SU-DHL-6 (cell line): ENCODE measurements around the gene IL36A.

Experiments used
- H2AFZ ChIP-seq: fragments of 200-600 bp; sonication (generic); 2 replicates; pipeline ENCODE4 v1.6.1; 2014; ENCODE audit warnings: low read depth, mild to moderate bottlenecking, moderate library complexity, mixed read lengths, antibody characterized with exemption, low read length; ENCODE audit not compliant: severe bottlenecking
- H3F3A ChIP-seq: fragments of 200-600 bp; shearing (Covaris generic); 2 replicates; pipeline ENCODE4 v1.6.0; 2016; ENCODE audit warnings: antibody characterized with exemption, mild to moderate bottlenecking; ENCODE audit not compliant: insufficient read depth
- H3K27ac ChIP-seq: fragments of 200-600 bp; sonication (generic); 2 replicates; pipeline ENCODE4 v1.5.1; 2016; ENCODE audit warnings: low read depth, mild to moderate bottlenecking, low read length, moderate library complexity, mixed read lengths
- H3K27me3 ChIP-seq: fragments of 200-600 bp; sonication (generic), shearing (Covaris generic); 2 replicates; pipeline ENCODE4 v1.6.0; 2014; ENCODE audit warnings: mild to moderate bottlenecking, low read length
- H3K36me3 ChIP-seq: fragments of 200-600 bp; sonication (generic); 2 replicates; pipeline ENCODE4 v1.6.1; 2014; ENCODE audit warnings: mild to moderate bottlenecking, low read length, mixed read lengths
- H3K4me2 ChIP-seq: fragments of 300-600, 200-600 bp; shearing (Covaris generic), sonication (generic); 2 replicates; pipeline ENCODE4 v1.6.0; 2014; ENCODE audit warnings: low read length, low read depth, mild to moderate bottlenecking; ENCODE audit not compliant: poor library complexity, severe bottlenecking
- H3K4me3 ChIP-seq: fragments of 200-600 bp; sonication (generic); 2 replicates; pipeline ENCODE4 v1.5.1; 2014; ENCODE audit warnings: antibody characterized with exemption, low read length, mild to moderate bottlenecking, mixed read lengths; ENCODE audit not compliant: insufficient read depth, poor library complexity, severe bottlenecking
- H3K79me2 ChIP-seq: fragments of 200-600 bp; sonication (generic); 2 replicates; pipeline ENCODE4 v1.6.1; 2014; ENCODE audit warnings: mild to moderate bottlenecking, low read length, moderate library complexity; ENCODE audit not compliant: insufficient read depth
- H3K9ac ChIP-seq: fragments of 200-600 bp; sonication (generic); 2 replicates; pipeline ENCODE4 v1.7.0; 2014; ENCODE audit warnings: mild to moderate bottlenecking, low read length
- H3K9me2 ChIP-seq: fragments of 200-600 bp; sonication (generic); replicated peaks from 2 replicates; pipeline ENCODE4 v1.6.1; 2014; ENCODE audit warnings: low read length; ENCODE audit not compliant: insufficient read depth
- H3K9me3 ChIP-seq: fragments of 200-600 bp; sonication (generic); 2 replicates; pipeline ENCODE4 v1.6.1; 2014; ENCODE audit warnings: low read length, mixed read lengths; ENCODE audit not compliant: insufficient read depth
- H4K20me1 ChIP-seq: fragments of 200-600 bp; sonication (generic); 2 replicates; pipeline ENCODE4 v1.6.1; 2014; ENCODE audit warnings: low read depth, mild to moderate bottlenecking, antibody characterized with exemption, low read length, moderate library complexity, mixed read lengths
- EZH2phosphoT487 ChIP-seq: fragments of 200-600 bp; sonication (generic), shearing (Covaris generic); conservative IDR thresholded peaks from 2 replicates; pipeline ENCODE4 v1.6.1; 2018; ENCODE audit warnings: mild to moderate bottlenecking, antibody characterized with exemption, low read length, moderate library complexity, mixed read lengths
- TF ChIP-seq, protein P1 (sequence below): fragments of 200-600 bp; sonication (generic); IDR thresholded peaks from one replicate; pipeline ENCODE4 v1.5.1; 2017; ENCODE audit warnings: antibody characterized with exemption, mild to moderate bottlenecking, low read length, moderate library complexity; ENCODE audit not compliant: insufficient read depth, poor library complexity, severe bottlenecking

The IL36A gene

DNA sequence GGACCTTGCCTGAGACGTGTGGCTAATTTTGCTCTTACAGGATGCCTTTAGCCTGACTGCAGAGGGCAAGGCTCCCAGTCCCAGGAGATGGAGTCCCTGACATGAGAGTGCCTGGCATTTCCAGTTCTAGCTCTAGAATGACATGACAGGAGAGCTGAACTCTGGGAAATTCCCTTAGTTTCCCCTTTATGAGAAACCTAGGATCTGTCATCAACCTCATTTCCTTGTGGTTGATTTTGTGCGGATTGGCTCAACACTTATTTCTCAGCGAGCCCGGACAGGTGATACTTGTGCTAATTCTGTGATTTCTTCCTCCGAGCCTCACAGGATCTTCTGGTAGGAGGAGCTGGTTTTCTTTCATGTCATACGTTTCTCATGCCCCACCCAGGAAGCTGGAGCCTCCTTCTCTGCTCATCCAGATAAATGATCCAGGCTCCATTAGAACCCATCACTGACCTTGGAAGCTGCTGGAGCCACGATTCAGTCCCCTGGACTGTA is 27.7 kb upstream of the IL36A start, which contains the start of gene IL36G:
Gene IL36G (plus strand): TSS at position 448 of the 498 bp plus-strand sequence. CDS start 633 bp downstream, outside the sequence.
- no peaks in the 10 kb centered on the region for H3F3A ChIP-seq
- H3K4me3 ChIP-seq: no peak within 1 kb of the TSS
- H3K27ac ChIP-seq: no peak within 1 kb of the TSS
- no peak within 1 kb of the TSS for H3K9ac ChIP-seq
- H2AFZ ChIP-seq: no peak within 1 kb of the TSS
- no peak within 1 kb of the TSS for H3K4me2 ChIP-seq
- H3K79me2 ChIP-seq: no peaks in the 10 kb centered on the region
- TF ChIP-seq, protein P1, sequence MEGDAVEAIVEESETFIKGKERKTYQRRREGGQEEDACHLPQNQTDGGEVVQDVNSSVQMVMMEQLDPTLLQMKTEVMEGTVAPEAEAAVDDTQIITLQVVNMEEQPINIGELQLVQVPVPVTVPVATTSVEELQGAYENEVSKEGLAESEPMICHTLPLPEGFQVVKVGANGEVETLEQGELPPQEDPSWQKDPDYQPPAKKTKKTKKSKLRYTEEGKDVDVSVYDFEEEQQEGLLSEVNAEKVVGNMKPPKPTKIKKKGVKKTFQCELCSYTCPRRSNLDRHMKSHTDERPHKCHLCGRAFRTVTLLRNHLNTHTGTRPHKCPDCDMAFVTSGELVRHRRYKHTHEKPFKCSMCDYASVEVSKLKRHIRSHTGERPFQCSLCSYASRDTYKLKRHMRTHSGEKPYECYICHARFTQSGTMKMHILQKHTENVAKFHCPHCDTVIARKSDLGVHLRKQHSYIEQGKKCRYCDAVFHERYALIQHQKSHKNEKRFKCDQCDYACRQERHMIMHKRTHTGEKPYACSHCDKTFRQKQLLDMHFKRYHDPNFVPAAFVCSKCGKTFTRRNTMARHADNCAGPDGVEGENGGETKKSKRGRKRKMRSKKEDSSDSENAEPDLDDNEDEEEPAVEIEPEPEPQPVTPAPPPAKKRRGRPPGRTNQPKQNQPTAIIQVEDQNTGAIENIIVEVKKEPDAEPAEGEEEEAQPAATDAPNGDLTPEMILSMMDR: no peak
- TF ChIP-seq EZH2phosphoT487: no peak
- no peaks in the 10 kb centered on the region for H3K9me2 ChIP-seq
- no peaks in the 10 kb centered on the region for H4K20me1 ChIP-seq
- no peaks in the 10 kb centered on the region for H3K36me3 ChIP-seq
- 0 out of 2 replicates have a peak, but pooled peaks cover 4% of the 10 kb centered on the region for H3K27me3 ChIP-seq
- 0 out of 2 replicates have a peak, but pooled peaks cover 3% of the 10 kb centered on the region for H3K9me3 ChIP-seq

- no peak for TF ChIP-seq EZH2phosphoT487
- TF ChIP-seq, protein P1: no peak
- Histone ChIP-seq H3K36me3 (no peaks in the 10 kb centered on the region), H2AFZ (no peak overlapping the region), H3K79me2 (no peaks in the 10 kb centered on the region), H4K20me1 (no peaks in the 10 kb centered on the region), H3F3A (no peaks in the 10 kb centered on the region), H3K4me3 (no peak overlapping the region), H3K27me3 (0 out of 2 replicates have a peak, but pooled peaks cover 4% of the 10 kb centered on the region), H3K9ac (no peak overlapping the region), H3K9me3 (0 out of 2 replicates have a peak, but pooled peaks cover 3% of the 10 kb centered on the region), H3K9me2 (no peaks in the 10 kb centered on the region), H3K27ac (no peak overlapping the region), H3K4me2 (no peak overlapping the region)
Measured at GRCh38 chr2:112979731-112980130, 25.5 kb upstream of the IL36A start.

- no peak overlapping the region for H3K27ac ChIP-seq
- TF ChIP-seq EZH2phosphoT487: no peak
- TF ChIP-seq, protein P1: no peak
Measured at GRCh38 chr2:112980537-112980936, 24.7 kb upstream of the IL36A start.

More at GRCh38 chr2:112980537-112980936, 24.7 kb upstream of the IL36A start:
- H3K36me3 ChIP-seq: no peaks in the 10 kb centered on the region
- 0 out of 2 replicates have a peak, but pooled peaks cover 4% of the 10 kb centered on the region for H3K27me3 ChIP-seq
- H3K4me3 ChIP-seq: no peak overlapping the region
- H3K9me2 ChIP-seq: no peaks in the 10 kb centered on the region
- H2AFZ ChIP-seq: no peak overlapping the region
- H3K9ac ChIP-seq: no peak overlapping the region
- H4K20me1 ChIP-seq: no peaks in the 10 kb centered on the region
- H3K79me2 ChIP-seq: no peaks in the 10 kb centered on the region
- H3F3A ChIP-seq: no peaks in the 10 kb centered on the region
- H3K4me2 ChIP-seq: no peak overlapping the region
- 0 out of 2 replicates have a peak, but pooled peaks cover 3% of the 10 kb centered on the region for H3K9me3 ChIP-seq
